DMS 273 (cell line): ENCODE data around the gene G0S2.

Experiments used
- DNase-seq: peaks from one replicate; lab custom pipeline; 2025; ENCODE audit not compliant: unreplicated experiment; lab: John Stamatoyannopoulos, UW

G0S2 gene, protein sequence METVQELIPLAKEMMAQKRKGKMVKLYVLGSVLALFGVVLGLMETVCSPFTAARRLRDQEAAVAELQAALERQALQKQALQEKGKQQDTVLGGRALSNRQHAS

DNA sequence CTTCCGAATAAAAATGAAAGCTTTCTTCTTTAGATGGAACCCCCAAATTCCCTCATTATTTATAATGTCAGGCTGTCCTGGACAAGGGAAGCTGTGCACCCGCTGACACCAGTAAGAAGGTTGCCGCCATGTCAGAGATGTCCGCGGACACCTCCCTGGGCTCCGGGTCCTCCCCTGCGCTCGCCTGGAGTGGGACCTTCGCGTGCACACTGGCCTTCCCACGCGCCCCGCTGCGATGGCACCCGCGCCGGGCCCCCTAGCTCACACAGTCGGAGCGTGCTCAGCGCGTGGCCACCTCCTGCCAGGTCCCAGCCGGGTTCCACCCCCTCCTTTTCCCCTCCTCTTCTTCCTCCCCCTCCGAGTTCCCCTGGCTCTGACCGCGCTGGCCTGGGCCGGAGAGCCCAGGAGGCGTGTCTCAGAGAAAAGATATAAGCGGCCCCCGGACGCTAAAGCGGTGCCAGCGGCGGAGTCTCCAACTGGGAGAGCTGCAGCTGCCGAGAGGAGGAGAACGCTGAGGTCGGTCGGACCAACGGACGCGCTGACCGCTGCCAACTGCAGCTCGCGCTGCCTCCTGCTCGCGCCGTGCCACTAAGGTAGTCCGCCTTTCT lies at the start of gene G0S2:
Gene G0S2, plus strand, starts transcription at position 456 of the 608 bp plus-strand sequence. CDS start 273 bp downstream, outside the sequence.
- peak; percentile 71 for DNase-seq

DNA sequence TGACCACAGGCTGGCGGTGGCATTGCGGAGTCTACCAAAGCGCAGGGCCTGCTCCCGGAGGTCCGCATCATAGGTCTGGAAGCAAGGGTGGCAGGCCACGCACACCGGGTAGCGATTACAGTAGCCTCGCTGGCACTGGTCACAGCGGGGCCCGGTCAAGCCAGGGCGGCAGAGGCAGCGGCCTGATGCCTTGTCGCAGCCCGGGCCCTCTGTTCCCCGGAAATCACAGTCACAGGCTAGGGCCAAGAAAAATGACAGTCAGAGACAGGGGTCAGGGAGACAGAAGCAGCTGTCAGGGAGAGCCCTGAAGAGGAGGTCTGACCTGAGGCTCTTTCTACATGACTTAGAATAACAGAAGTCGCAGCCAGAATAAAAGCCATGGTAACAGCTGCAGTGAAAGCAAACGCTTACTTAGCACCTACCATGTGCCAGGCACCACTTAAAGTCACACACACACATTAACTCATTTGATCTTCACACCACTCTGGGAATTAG lies 49.4 kb upstream of the G0S2 start:
- DNase-seq, result peak; percentile 53

DNA sequence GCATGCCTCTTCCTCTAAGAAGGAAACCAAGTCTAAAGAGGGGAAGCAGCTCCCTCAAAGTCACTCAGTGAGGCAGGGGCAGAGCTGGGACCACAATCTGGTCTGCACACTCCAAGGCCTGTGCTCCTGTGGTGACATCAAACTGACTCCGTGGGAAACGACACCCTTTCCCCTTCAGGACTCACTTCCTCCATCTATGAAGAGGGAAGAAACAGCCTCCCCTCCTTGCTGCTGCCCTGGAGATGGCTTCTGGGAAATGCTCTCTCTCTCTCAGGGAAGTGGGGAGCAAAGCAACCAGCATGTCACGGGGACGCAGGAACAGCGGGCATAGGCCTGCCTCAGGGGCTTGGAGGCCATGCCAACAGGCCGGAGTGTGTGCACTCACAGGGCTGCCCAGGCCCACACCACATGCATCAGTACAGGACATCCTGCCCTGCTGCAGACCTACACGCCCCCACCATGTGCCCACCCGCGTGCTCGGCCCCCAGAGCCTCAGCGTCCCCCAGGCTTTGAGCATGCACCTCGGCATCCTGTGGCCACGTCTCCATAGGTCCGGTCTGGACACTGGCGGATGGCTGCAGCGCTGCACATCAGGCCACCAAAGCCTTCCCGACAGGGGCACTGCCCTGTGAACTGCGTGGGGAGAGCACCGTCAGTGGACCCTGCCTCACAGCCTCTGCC lies 48.7 kb upstream of the G0S2 start:
- no peak for DNase-seq

DNA sequence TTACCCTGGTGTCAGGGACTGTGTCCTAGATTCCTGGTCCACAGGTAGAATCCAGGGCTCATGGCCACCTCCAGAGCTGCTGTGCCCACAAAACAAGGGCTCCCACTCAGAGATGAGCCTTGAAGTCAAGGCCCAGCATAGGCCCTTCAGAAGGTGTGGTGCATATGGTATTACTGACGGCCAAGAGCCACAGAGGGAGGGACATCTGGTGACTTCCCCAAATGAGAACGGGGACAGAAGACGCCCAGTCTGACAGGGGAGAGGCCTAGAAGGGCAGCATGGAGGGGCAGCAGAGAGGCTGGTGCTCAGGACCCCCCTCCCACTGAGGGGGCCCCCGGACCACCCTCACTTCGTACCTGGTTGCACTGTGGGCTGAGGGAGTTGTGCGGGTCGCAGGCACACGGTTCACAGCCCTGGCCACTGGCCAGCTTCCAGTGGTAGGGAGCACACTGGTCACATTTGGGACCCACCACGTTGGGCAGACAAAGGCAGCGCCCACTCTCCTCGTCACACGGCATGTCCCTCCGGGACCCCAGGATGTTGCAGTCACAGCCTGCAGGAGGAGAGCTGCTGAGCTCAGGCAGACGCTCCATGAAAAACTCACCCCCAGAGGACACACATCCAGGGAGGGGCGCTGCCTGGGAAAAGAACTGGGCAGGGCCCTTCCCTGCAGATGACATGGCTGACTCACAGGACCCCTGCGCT lies 48.0 kb upstream of the G0S2 start:
- DNase-seq, result peak; percentile 41

DNA sequence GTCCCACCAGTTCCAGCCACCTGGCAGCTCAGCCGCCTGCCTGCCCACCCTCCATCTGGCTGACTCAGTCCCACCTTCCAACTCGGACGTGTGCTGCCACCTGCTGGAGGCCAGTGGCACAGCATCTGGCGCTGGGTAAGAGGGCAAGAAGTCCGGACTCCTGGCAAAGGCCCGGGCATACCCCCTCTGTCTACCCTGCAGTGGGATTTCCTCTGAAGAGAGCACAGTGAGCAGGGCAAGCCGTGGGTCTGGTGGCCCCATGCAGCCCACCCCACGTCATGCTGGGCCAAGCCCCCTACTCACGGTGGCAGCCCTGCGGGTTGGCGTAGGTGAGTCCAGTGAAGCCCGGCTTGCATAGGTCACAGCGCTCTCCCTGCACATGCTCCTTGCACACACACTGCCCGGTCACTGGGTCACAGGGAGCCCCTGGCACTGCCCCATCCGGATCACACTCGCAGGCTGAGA lies 47.4 kb upstream of the G0S2 start:
- DNase-seq, result peak; percentile 94

DNA sequence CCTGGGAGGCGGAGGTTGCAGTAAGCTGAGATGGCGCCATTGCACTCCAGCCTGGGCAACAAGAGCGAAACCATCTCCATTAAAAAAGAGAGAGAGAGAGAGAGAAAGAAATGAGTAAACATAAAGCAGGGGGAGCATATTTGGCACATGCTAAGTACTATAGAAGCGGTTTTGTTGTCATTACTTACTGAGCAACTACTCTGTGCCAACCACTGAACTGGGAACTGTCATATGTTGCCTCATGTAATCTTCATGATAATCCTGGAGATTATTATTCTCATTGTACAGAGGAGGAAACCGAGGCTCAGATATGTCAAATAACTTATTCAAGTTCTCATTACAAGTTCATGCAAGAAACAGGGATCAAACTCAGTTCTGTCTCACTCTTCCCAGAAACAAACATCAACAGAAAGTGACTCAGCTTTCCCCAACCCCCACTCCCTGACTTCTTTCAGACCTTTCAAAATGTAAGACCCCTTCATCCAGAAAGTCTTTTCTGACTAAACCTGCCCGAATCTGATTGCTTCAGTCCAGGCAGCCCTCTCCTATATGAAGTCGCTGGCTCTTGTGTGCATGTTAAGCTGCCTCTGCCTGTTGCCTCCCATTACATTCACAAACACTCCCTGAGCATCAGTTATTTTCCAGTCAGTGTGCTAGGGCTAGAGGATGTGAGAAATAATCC lies 46.5 kb upstream of the G0S2 start:
- DNase-seq, result no peak

DNA sequence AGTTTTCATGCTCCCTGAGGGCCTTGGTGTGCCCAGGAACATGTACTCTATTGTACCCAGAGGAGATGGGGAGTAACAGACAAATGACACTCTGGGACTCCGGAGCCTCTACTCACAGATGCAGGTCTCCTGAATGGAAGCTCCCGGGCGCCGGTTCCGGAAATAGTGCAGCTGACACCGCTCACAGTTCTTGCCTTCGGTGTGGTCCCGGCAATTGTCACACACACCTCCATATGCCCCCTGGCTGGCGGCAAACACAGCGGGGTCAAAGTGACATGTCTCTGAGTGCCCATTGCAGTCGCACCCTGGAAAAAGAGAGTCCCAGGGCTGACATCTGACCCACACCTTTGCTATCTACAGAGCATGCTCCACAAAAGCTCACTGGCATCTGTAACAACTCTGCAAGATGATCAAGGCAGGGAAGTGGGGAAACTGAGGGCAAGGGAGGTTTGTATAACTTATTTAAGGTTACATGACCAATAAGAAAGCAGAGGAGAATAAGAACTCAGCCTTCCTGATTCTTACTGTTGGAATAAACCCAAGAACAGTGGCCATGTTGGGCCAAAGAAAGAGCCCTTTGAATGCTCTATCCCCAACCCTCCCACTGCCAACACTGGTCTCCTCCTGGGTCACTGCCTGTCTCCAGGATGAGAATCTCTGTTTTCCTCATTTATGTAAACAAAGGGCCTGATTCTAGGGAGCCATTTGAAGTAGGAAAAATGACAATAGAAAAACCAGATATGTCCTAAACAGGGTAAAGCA lies 45.4 kb upstream of the G0S2 start:
- no peak for DNase-seq

DNA sequence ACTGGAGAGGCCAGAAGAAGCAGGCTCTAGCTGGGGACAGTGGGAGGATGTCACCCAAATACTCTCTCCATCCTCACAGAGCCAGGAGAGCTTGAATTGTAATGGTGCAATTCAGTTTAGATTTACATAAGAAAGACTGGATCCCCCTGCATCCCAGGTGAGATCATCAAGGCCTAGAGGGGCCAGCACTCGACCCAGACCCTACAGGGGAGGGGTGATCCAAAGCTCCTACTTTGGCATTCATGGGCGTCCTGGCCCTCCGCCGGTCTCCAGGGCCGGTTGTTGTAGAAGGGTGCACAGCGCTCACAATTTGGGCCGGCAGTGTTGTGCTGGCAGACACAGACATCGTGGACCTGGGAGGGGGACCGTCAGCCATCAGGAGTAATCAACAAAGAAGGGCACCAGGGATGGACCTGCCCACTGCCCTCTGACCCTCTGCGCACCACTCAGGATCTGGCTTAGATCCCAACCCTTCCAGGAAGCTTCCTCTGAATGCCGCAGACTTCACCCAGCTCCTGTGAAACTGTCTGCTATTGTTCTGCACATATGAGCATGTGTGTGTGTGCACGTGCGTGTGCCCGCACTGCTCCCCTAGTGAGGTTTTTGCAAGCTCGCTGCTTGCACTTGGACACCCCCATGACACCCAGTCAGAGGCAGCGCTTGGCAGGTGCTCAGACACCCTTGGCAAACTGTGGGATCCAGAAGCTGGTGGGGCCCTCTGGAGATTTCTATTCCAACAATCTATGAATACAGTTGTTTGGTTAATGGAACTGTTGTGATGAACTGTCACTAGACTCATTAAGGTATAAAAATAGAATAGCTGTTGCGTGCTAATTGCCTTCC lies 44.6 kb upstream of the G0S2 start:
- no peak for DNase-seq

DNA sequence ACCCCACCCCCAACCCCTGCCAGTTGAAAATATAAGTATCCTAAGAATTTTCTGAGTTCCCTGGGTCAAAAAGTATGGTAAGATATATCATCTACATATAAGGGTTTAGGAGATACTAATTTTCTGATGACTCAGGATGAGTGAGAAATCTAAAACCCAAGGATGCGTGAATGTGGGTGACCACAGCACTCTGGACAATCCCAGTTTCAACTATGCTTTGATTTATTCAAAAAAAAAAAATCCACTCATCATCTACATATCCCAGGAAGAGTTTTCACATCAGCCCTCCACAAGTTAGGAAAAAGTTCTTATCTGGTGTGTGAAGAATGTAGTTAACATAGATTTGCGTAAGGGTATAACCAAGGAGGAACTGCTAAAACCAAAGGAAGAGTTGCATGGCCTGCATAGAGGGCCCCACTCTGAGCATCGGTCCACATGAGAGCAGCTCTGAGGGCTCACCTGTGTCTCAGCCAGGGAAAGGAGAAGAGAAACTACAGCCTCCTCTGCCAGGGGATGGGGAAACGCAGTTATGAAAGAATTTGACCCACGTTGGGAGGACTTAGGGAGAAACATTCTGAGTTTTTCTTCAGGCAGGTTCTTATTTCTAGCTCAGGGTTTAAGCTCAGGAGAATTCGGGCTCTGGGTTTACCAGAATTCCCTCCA lies 41.7 kb upstream of the G0S2 start:
- DNase-seq, result no peak

DNA sequence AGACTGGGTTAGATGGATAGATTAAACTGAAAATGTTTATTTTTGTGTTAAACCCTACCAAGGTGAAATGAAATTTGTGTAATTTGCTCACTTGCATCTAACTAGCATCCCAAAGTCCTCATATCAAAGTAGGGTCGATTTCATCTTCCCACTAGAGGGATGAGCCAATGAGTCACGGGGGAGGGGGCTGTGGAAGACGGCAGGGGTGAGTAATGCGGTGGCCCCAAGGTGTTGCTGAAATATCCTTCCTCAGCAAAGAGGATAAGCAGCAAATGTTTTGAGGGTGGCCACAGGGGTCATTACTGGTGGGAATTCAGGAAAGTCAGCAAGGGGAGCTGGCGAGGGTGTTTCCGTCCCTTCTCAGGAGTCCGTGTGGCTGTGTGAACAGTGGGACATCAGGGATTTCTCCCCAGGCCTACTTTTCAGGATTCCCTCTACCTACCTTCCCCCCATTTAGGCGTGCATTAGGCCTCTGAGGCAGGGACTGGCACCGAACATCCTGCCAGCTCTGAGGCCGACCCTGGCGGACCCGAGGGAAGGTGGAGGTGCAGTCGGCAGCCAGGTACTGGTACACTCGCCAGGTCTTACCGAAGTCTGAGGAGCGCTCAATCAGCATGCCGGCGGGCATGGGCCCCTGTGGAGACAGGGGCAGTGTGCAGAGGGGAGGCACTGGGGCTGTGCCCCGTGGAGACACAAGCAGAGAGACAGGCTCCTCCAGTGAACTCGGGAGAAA lies 41.0 kb upstream of the G0S2 start:
- no peak for DNase-seq

DNA sequence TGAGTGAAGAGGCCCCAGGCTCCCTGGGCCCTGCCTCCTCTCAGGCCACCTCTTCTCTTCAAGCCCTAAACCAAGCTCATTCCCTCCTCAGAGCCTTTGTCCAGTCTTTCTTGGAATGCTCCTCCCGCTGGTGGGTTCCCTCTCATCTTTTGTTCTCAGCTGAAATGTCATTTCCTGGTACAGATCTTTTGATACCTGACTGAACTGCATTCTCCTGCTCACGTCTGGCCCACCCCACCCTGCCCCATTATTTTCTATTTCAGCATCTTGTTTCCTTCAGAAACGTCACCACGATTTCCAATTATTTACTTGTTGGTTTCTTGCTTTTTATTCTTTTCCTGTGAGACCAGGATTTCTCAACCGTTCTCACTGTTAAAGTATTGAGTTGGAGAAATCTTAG lies 39.4 kb upstream of the G0S2 start:
- DNase-seq, result no peak

DNA sequence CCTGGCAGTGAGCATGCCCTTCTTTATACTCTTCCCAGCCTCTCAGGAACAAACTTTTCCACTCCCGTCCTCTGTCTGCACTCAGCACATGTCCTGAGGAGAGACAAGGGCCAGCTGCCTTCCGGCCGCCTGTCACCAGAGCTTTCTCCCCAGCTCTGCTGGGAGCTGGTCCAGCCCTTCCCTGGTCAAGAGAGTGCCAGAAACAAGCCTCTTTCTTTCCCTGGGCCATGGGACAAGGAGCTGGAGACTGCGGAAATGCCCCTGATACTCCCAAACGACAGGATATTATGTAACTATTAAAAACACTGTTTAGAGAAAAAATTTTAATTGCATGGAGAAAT lies 33.4 kb upstream of the G0S2 start:
- DNase-seq, result no peak

DNA sequence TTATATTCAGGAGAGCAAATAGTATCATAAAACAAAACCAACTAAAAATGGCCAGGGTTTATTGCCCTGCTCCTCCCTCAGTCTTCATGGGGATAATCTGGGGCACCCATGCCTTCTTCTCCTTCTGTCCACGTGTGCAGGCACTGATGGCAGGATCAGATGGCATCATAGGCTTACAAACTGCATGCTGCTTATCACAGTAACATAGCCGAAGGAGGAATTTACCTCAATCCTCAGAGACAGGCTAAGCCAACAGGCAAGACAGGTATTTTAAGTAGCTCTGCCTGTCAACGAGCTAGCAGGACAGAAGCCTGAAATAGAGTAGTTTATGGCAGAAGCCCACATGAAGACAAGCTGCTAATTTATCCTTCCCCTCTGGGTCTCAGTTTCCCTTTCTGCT lies 32.4 kb upstream of the G0S2 start:
- no peak for DNase-seq

DNA sequence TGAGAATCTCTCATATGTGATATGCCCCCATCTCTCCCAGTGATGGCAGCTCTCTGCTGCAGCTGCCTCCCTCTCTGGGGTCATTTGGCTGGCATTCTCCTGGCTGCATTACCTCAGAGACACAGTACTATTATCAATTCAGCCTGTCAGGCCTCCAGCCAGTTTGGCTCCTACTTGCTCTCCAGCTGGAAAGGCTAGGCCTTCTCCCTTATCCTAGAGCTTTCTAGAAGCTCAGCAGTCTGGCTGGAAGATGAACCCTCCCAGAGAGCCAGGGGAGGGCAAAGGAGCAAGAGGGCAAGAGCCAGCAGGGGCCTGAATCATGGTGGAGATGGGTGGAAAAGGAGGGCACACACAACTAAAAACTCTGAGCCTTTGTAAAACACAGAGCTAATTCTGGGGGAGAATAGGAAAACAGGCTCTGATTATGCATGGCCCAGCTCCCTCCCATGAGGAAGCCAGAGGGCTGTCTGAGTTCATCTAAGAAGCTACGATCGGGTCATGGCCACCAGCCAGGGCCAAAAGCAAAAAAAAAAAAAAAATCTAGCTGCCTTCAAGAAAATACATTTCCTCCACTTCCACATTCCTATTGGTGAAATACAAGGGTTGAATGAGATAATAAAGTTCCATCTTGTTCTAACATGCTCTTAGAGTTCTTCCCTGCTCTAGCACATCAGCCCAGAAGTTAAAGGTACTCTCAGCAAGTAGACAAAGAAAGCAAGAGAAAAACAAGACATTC lies 31.8 kb upstream of the G0S2 start:
- DNase-seq, result peak; percentile 31

DNA sequence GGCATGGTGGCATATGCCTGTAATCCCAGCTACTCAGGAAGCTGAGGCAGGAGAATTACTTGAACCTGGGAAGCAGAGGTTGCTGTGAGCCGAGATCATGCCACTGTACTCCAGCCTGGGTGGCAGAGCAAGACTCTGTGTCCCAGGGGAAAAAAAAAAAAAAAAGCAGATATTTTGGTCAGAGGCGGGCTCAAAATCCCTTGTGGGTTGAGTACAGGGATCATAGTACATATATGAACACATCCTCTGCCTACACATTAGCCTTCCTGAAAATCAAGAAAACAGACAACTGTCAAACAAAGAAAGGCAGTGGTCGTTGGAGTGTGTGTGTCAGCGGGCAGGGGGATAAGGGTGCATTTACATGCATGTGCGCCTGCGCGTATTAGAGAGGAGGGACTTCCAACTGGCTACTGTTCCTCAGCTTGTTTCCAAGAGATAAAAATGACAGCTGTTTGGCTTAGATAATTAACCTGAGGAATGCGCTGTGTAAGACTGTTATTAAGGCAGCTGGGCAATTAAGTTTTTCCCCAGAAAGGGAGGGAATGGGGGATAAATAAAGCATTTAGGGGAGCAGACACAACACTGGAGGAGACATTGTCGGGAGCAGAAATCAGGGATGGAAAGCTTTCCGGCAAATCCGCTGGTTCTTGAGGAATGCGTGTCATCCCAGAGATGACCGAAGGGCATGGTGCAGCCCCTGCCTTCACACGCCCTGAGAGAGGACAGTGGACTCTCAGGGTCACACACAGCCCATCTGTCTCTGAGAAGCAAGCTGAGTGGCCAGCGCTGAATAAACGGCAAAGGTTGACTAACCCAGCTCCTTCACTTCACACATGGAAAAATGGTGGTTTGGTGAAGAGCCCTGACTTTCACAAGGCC lies 29.4 kb upstream of the G0S2 start:
- peak; percentile 84 for DNase-seq

DNA sequence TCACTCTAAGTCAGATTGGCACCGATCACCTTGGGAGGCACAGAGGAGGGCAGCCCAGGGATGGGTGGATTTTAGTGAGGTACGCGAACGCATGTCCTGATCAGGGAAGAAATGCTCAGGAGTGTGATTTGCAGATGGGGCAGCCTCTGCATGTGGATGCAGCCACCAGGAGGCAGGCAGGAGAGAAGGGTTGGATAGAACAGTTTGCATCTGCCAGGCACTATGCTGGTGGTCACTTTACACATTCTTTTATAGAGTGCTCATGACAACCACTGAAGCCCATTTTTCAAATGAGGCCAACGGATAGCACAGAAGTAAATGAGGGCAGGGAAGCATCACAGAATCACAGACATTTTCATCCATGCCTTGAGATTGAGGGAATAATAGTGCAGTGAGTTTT lies 28.7 kb upstream of the G0S2 start:
- peak; percentile 39 for DNase-seq

DNA sequence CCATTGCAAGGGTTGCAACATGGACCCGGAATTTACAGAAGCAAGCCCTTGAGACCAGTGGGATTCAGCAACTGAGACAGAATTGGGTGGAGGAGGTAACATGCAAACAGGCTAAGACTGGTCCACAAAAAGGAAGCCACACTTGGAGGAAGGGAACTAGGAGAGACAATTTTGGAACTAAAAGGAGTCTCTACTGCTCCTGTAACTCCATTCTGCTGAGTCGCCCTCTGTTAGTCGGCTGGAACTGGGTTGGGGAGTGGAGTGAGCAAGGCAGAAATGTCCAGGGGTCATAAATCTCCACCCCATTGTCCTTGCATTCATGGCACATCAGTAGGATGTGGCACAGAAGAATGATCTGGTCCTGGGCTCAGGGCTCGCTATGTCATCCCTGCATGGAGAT lies 28.1 kb upstream of the G0S2 start:
- DNase-seq, result no peak
